NK-92 (cell line): ENCODE measurements around the gene MPO.

Source experiments
- DNase-seq: peaks from one replicate; lab custom pipeline; 2025; ENCODE audit not compliant: unreplicated experiment; lab: John Stamatoyannopoulos, UW

Gene MPO

GRCh38 chr17:58307468-58308172 is 26.9 kb upstream of the MPO start:
- no peak for DNase-seq

GRCh38 chr17:58306131-58306951 is 25.6 kb upstream of the MPO start:
- DNase-seq = no peak

GRCh38 chr17:58305626-58306025 is 24.9 kb upstream of the MPO start:
- no peak for DNase-seq

- no peak for DNase-seq
Observed at GRCh38 chr17:58304750-58305486, 24.2 kb upstream of the MPO start.

- DNase-seq = no peak
Observed at GRCh38 chr17:58303971-58304749, 23.4 kb upstream of the MPO start.

- DNase-seq = no peak
Observed at GRCh38 chr17:58302919-58303585, 22.3 kb upstream of the MPO start.

GRCh38 chr17:58302171-58302918 is 21.6 kb upstream of the MPO start:
- no peak for DNase-seq

- DNase-seq = no peak
Observed at GRCh38 chr17:58301504-58302150, 20.9 kb upstream of the MPO start.

- DNase-seq = no peak
Observed at GRCh38 chr17:58300336-58300735, 19.6 kb upstream of the MPO start.

GRCh38 chr17:58294034-58294433 is 13.3 kb upstream of the MPO start:
- DNase-seq = no peak

- no peak for DNase-seq
Observed at GRCh38 chr17:58291246-58291645, 10.5 kb upstream of the MPO start.

- no peak for DNase-seq
Observed at GRCh38 chr17:58289869-58290268, 9.1 kb upstream of the MPO start.

- DNase-seq = no peak
Observed at GRCh38 chr17:58285422-58285810, 4.7 kb upstream of the MPO start.

GRCh38 chr17:58284613-58285421 is 4.1 kb upstream of the MPO start:
- no peak for DNase-seq

GRCh38 chr17:58283674-58284612 is 3.2 kb upstream of the MPO start:
- no peak for DNase-seq

- no peak for DNase-seq
Observed at GRCh38 chr17:58282442-58282841, 1.7 kb upstream of the MPO start.

- DNase-seq = no peak
Observed at GRCh38 chr17:58281511-58282011, 826 bp upstream of the MPO start.
